GM12873 (cell line): ENCODE data around the gene CXCR6.

ENCODE experiments used
- CTCF ChIP-seq: IDR thresholded peaks from 2 replicates; pipeline ENCODE4 v1.5.1; 2012; ENCODE audit warnings: low read depth, mild to moderate bottlenecking, moderate library complexity, low read length, control low read depth; ENCODE audit not compliant: insufficient read depth; ENCODE audit errors: missing control alignments

Gene CXCR6

GRCh38 chr3:45907769-45908705 lies 35.2 kb upstream of the CXCR6 start:
- no peak for TF ChIP-seq CTCF

DNA sequence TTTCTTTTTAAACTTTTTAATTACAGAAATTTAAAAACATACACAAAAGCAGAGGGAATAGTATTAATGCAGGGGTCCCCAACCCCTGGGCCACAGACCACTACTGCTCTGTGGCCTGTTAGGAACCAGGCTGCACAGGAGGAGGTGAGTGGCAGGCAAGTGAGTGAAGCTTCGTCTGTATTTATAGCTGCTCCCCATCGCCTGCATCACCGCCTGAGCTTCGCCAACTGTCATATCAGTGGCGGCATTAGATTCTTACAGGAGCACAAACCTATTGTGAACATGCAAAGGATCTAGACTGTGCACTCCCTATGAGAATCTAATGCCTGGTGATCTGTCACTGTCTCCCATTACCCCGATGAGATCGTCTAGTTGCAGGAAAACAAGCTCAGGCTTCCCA lies 34.5 kb upstream of the CXCR6 start:
- no peak for TF ChIP-seq CTCF

GRCh38 chr3:45909542-45909941 lies 33.7 kb upstream of the CXCR6 start:
- TF ChIP-seq CTCF: no peak

GRCh38 chr3:45910892-45911291 lies 32.4 kb upstream of the CXCR6 start:
- no peak for TF ChIP-seq CTCF

DNA sequence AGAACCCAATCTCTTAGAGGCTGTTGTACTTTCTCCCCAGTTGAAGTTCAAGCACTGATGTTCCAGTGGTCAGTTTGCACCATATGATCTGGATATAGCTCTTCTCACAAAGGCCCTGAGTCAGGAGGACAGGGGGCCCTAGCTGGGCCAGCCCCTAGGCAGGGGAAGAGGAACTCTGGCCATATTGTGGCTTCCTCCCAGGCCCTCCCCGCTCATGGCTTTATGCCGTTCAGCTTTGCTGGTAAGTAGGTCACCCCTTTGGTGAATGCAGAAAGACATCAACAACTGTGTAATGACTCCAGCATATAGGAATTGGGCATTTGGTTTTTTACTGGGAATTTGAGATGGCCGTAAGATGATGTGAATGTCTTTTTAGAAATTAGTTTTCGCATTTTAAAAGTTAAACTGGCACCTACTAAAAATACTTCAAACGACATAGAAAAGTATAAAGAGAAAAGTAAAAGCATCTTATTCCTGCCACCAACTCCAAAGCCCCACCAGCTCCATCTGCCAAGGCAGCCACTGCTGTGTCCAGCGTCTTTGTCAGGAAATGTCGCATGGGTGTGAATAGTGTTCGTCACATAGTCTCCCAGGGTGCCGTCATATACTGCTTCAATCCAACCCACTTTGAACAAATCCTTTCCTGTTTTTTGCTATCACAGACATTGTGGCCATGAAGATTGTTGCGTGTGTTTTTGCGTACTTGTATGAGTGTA lies 31.6 kb upstream of the CXCR6 start:
- TF ChIP-seq CTCF: no peak

- TF ChIP-seq CTCF: no peak
These were observed 30.8 kb upstream of the CXCR6 start for GRCh38 chr3:45912435-45912834.

DNA sequence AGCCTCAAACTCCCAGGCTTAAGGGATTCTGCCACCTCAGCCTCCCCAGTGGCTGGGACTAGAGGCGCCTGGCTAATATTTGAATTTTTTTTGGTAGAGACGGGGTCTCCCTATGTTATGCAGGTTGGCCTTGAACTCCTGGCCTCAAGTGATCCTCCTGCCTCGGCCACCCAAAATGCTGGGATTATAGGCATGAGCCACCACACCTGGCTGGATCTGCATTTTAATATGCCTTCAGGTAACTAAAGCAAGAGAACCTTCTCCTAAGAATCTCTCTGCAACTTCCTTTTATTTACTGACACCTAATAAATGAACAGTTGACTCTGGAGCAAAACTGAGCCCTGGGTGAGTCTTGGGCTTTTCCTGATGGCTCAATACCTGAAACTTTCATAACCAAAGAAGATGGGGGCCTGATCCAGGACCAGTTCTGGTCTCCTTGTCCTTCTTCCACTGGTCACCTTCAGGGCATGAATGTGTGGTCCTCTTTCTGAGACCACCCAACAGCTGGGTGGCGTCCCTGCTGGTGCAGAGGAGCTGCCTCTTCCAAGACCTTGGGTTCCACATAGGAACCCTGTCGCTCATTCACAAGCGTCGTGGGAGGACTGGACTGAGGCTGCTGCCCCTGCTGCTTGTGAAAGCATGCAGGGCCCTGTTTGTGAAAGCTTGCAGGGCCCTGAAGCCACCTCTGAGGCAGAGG lies 28.8 kb upstream of the CXCR6 start:
- no peak for TF ChIP-seq CTCF
